ENCODE results near the gene LMOD3.

LMOD3 gene

GRCh38 chr3:69128509-69128908, 6.1 kb upstream of the LMOD3 start:
- Histone ChIP-seq H3K36me3 (ENCODE audit: control insufficient read depth, insufficient read depth, low read length) (no peaks in the 10 kb centered on the region), H3K27me3 (replicated peaks; ENCODE audit: control insufficient read depth, insufficient read depth, low read length, poor library complexity, severe bottlenecking) (no peaks in the 10 kb centered on the region), H3K4me3 (ENCODE audit: insufficient read depth, low read depth, low read length, poor library complexity, severe bottlenecking) (no peak overlapping the region), H3K4me1 (ENCODE audit: control insufficient read depth, insufficient read depth, low read length, poor library complexity, severe bottlenecking) (no peaks in the 10 kb centered on the region), H3K27ac (ENCODE audit: insufficient read depth, low read length, poor library complexity, severe bottlenecking) (no peak overlapping the region), H3K9me3 (ENCODE audit: control insufficient read depth, low read length) (no peaks in the 10 kb centered on the region)
- no peak for DNase-seq

DNA sequence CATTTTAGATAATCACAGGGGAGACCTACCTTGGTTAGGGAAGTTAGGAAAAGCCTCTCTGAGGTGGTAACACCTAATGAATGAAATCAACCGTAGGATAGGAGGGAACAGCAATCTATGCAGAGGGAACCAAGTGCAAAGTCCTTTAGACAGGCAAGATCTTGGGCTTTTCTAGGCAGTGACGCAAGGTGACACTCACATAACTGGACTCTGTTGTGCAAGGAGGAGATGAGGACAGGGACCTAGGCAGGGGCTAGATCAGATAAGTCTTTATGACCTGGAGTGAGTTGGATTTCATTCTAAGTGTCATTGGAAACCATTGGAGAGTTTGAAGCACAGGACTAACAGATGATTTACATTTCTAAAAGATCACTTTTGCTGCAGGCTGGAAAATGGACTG, 4.6 kb upstream of the LMOD3 start:
- H3K27ac ChIP-seq (ENCODE audit: insufficient read depth, low read length, poor library complexity, severe bottlenecking), result no peak overlapping the region
- H3K4me3 ChIP-seq (ENCODE audit: insufficient read depth, low read depth, low read length, poor library complexity, severe bottlenecking), result no peak overlapping the region
- no peaks in the 10 kb centered on the region for H3K9me3 ChIP-seq (ENCODE audit: control insufficient read depth, low read length)
- no peak for DNase-seq
- H3K4me1 ChIP-seq (ENCODE audit: control insufficient read depth, insufficient read depth, low read length, poor library complexity, severe bottlenecking), result no peaks in the 10 kb centered on the region
- no peaks in the 10 kb centered on the region for H3K36me3 ChIP-seq (ENCODE audit: control insufficient read depth, insufficient read depth, low read length)
- H3K27me3 ChIP-seq (replicated peaks; ENCODE audit: control insufficient read depth, insufficient read depth, low read length, poor library complexity, severe bottlenecking), result no peaks in the 10 kb centered on the region

- no peak for DNase-seq
- Histone ChIP-seq H3K4me3 (ENCODE audit: insufficient read depth, low read depth, low read length, poor library complexity, severe bottlenecking) (no peak overlapping the region), H3K36me3 (ENCODE audit: control insufficient read depth, insufficient read depth, low read length) (no peaks in the 10 kb centered on the region), H3K4me1 (ENCODE audit: control insufficient read depth, insufficient read depth, low read length, poor library complexity, severe bottlenecking) (no peaks in the 10 kb centered on the region), H3K27ac (ENCODE audit: insufficient read depth, low read length, poor library complexity, severe bottlenecking) (no peak overlapping the region), H3K27me3 (replicated peaks; ENCODE audit: control insufficient read depth, insufficient read depth, low read length, poor library complexity, severe bottlenecking) (no peaks in the 10 kb centered on the region), H3K9me3 (ENCODE audit: control insufficient read depth, low read length) (no peaks in the 10 kb centered on the region)
Measured at GRCh38 chr3:69126216-69126615, 3.8 kb upstream of the LMOD3 start.

GRCh38 chr3:69121950-69122349, 445 bp downstream of the LMOD3 start:
- no peaks in the 10 kb centered on the region for H3K36me3 ChIP-seq (ENCODE audit: control insufficient read depth, insufficient read depth, low read length)
- DNase-seq, result no peak
- no peaks in the 10 kb centered on the region for H3K9me3 ChIP-seq (ENCODE audit: control insufficient read depth, low read length)
- H3K27ac ChIP-seq (ENCODE audit: insufficient read depth, low read length, poor library complexity, severe bottlenecking), result no peak overlapping the region
- no peaks in the 10 kb centered on the region for H3K27me3 ChIP-seq (replicated peaks; ENCODE audit: control insufficient read depth, insufficient read depth, low read length, poor library complexity, severe bottlenecking)
- no peak overlapping the region for H3K4me3 ChIP-seq (ENCODE audit: insufficient read depth, low read depth, low read length, poor library complexity, severe bottlenecking)
- no peaks in the 10 kb centered on the region for H3K4me1 ChIP-seq (ENCODE audit: control insufficient read depth, insufficient read depth, low read length, poor library complexity, severe bottlenecking)

GRCh38 chr3:69121513-69121912, 882 bp downstream of the LMOD3 start:
- no peak overlapping the region for H3K4me3 ChIP-seq (ENCODE audit: insufficient read depth, low read depth, low read length, poor library complexity, severe bottlenecking)

GRCh38 chr3:69120879-69121464, 1.4 kb downstream of the LMOD3 start:
- no peaks in the 10 kb centered on the region for H3K27me3 ChIP-seq (replicated peaks; ENCODE audit: control insufficient read depth, insufficient read depth, low read length, poor library complexity, severe bottlenecking)
- H3K4me1 ChIP-seq (ENCODE audit: control insufficient read depth, insufficient read depth, low read length, poor library complexity, severe bottlenecking), result no peaks in the 10 kb centered on the region
- no peak overlapping the region for H3K4me3 ChIP-seq (ENCODE audit: insufficient read depth, low read depth, low read length, poor library complexity, severe bottlenecking)
- no peaks in the 10 kb centered on the region for H3K9me3 ChIP-seq (ENCODE audit: control insufficient read depth, low read length)
- no peak overlapping the region for H3K27ac ChIP-seq (ENCODE audit: insufficient read depth, low read length, poor library complexity, severe bottlenecking)
- no peaks in the 10 kb centered on the region for H3K36me3 ChIP-seq (ENCODE audit: control insufficient read depth, insufficient read depth, low read length)
- DNase-seq, result peak; percentile 47 to 69 (median 55)

More at GRCh38 chr3:69121513-69121912, 882 bp downstream of the LMOD3 start:
- H3K4me1 ChIP-seq (ENCODE audit: control insufficient read depth, insufficient read depth, low read length, poor library complexity, severe bottlenecking), result no peaks in the 10 kb centered on the region
- no peak overlapping the region for H3K27ac ChIP-seq (ENCODE audit: insufficient read depth, low read length, poor library complexity, severe bottlenecking)
- H3K36me3 ChIP-seq (ENCODE audit: control insufficient read depth, insufficient read depth, low read length), result no peaks in the 10 kb centered on the region
- no peak for DNase-seq
- no peaks in the 10 kb centered on the region for H3K9me3 ChIP-seq (ENCODE audit: control insufficient read depth, low read length)
- H3K27me3 ChIP-seq (replicated peaks; ENCODE audit: control insufficient read depth, insufficient read depth, low read length, poor library complexity, severe bottlenecking), result no peaks in the 10 kb centered on the region

GRCh38 chr3:69119681-69120080, 2.7 kb downstream of the LMOD3 start:
- DNase-seq, result no peak
- Histone ChIP-seq H3K9me3 (ENCODE audit: control insufficient read depth, low read length) (no peaks in the 10 kb centered on the region), H3K27me3 (replicated peaks; ENCODE audit: control insufficient read depth, insufficient read depth, low read length, poor library complexity, severe bottlenecking) (no peaks in the 10 kb centered on the region), H3K27ac (ENCODE audit: insufficient read depth, low read length, poor library complexity, severe bottlenecking) (no peak overlapping the region), H3K4me1 (ENCODE audit: control insufficient read depth, insufficient read depth, low read length, poor library complexity, severe bottlenecking) (no peaks in the 10 kb centered on the region), H3K36me3 (ENCODE audit: control insufficient read depth, insufficient read depth, low read length) (no peaks in the 10 kb centered on the region), H3K4me3 (ENCODE audit: insufficient read depth, low read depth, low read length, poor library complexity, severe bottlenecking) (no peak overlapping the region)

DNA sequence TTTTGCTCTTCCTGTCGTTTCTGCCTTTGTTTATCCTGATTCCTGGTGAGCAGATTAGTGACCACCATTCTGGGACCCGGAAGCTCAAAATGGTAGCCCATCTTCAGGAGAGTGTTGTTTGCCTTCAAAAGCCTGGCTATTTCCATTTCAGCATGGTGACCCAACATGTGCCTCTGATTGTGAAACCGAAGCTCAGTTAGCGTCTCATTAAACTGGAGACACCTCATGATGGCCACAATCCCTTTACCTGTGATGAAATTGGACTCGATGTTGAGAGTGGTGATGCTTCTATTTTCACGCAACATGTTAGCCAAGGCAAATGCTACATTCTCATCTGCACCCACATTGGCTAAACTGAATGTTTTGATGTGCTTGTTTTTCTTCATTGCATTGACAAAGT, 3.3 kb downstream of the LMOD3 start:
- DNase-seq, result no peak
- Histone ChIP-seq H3K9me3 (ENCODE audit: control insufficient read depth, low read length) (no peaks in the 10 kb centered on the region), H3K4me1 (ENCODE audit: control insufficient read depth, insufficient read depth, low read length, poor library complexity, severe bottlenecking) (no peaks in the 10 kb centered on the region)

GRCh38 chr3:69118555-69118954, 3.8 kb downstream of the LMOD3 start:
- DNase-seq, result no peak
- Histone ChIP-seq H3K9me3 (ENCODE audit: control insufficient read depth, low read length) (no peaks in the 10 kb centered on the region), H3K4me1 (ENCODE audit: control insufficient read depth, insufficient read depth, low read length, poor library complexity, severe bottlenecking) (no peaks in the 10 kb centered on the region), H3K4me3 (ENCODE audit: insufficient read depth, low read depth, low read length, poor library complexity, severe bottlenecking) (no peak overlapping the region), H3K36me3 (ENCODE audit: control insufficient read depth, insufficient read depth, low read length) (no peaks in the 10 kb centered on the region), H3K27ac (ENCODE audit: insufficient read depth, low read length, poor library complexity, severe bottlenecking) (no peak overlapping the region), H3K27me3 (replicated peaks; ENCODE audit: control insufficient read depth, insufficient read depth, low read length, poor library complexity, severe bottlenecking) (no peaks in the 10 kb centered on the region)

More for the DNA sequence above, 3.3 kb downstream of the LMOD3 start:
- H3K27me3 ChIP-seq (replicated peaks; ENCODE audit: control insufficient read depth, insufficient read depth, low read length, poor library complexity, severe bottlenecking), result no peaks in the 10 kb centered on the region
- H3K27ac ChIP-seq (ENCODE audit: insufficient read depth, low read length, poor library complexity, severe bottlenecking), result no peak overlapping the region
- no peak overlapping the region for H3K4me3 ChIP-seq (ENCODE audit: insufficient read depth, low read depth, low read length, poor library complexity, severe bottlenecking)
- no peaks in the 10 kb centered on the region for H3K36me3 ChIP-seq (ENCODE audit: control insufficient read depth, insufficient read depth, low read length)

DNA sequence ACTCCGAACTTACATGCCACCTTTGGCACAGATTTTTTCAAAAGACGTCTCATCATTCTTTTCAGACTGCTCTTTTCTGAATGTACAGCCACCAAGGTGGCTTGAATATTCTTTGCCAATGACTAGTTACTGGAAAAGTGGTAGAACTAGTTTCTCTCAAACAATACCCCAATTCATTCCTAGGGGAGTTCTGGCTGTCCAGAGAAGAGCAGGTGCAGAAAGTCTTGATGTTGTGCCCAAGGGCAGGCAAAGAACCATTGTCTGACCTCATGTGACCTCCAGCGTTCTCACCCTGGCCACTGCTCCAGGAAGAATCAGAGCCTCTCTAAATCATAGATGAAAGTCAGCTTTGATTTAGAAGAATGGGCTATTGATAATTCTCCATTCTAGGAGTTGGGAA, 5.5 kb downstream of the LMOD3 start:
- H3K27me3 ChIP-seq (replicated peaks; ENCODE audit: control insufficient read depth, insufficient read depth, low read length, poor library complexity, severe bottlenecking), result no peaks in the 10 kb centered on the region
- H3K27ac ChIP-seq (ENCODE audit: insufficient read depth, low read length, poor library complexity, severe bottlenecking), result no peak overlapping the region
- no peaks in the 10 kb centered on the region for H3K9me3 ChIP-seq (ENCODE audit: control insufficient read depth, low read length)
- H3K4me1 ChIP-seq (ENCODE audit: control insufficient read depth, insufficient read depth, low read length, poor library complexity, severe bottlenecking), result no peaks in the 10 kb centered on the region
- no peak overlapping the region for H3K4me3 ChIP-seq (ENCODE audit: insufficient read depth, low read depth, low read length, poor library complexity, severe bottlenecking)
- H3K36me3 ChIP-seq (ENCODE audit: control insufficient read depth, insufficient read depth, low read length), result no peaks in the 10 kb centered on the region
- no peak for DNase-seq

All from effector memory CD4-positive, alpha-beta T cell (primary cell).